NB4 (cell line): Measurements from ENCODE around the gene TMEM229B.

ENCODE experiments used
- CTCF ChIP-seq: IDR thresholded peaks from one replicate; pipeline ENCODE4 v1.5.1; 2012; ENCODE audit warnings: low read depth, low read length
- MAX ChIP-seq: IDR thresholded peaks from 2 replicates; pipeline ENCODE4 v1.6.1; 2011; ENCODE audit warnings: low read depth, low read length
- POLR2A ChIP-seq: IDR thresholded peaks from 2 replicates; pipeline ENCODE4 v1.6.1; 2011; ENCODE audit warnings: mild to moderate bottlenecking; ENCODE audit not compliant: insufficient read length; ENCODE audit errors: extremely low read depth

- TF ChIP-seq CTCF (peak; percentile 60), POLR2A (no peak), MAX (peak; percentile 14; the same call in 1 of the 2 replicates)
Measured at GRCh38 chr14:67526676-67527459, 38.3 kb upstream of the TMEM229B start.
